H9 (cell line): ENCODE results near the gene TMEM270. TPM values are rescaled to one million over a fixed set of nuclear protein-coding genes. Genes with fewer than 3 reads are reported as not detected.
A peak's percentile ranks its signal among the peaks of the same experiment; 100 is the strongest.

Experiments
- DNase-seq: peaks from one replicate; pipeline ENCODE4 v3.0.0-alpha.2; 2017
- H2AFZ ChIP-seq: one replicate; pipeline ENCODE4 v1.6.1; 2013; ENCODE audit warnings: mild to moderate bottlenecking, low read length, control low read depth, moderate library complexity
- H2AK5ac ChIP-seq: 2 replicates; pipeline ENCODE4 v1.6.1; 2013; ENCODE audit warnings: low read length, control low read depth, mixed read lengths; ENCODE audit not compliant: insufficient read length
- H2BK120ac ChIP-seq: one replicate; pipeline ENCODE4 v1.6.1; 2013; ENCODE audit warnings: low read depth, mild to moderate bottlenecking, low read length, control low read depth, inconsistent platforms; ENCODE audit not compliant: poor library complexity, severe bottlenecking
- H2BK12ac ChIP-seq: 2 replicates; pipeline ENCODE4 v1.6.1; 2013; ENCODE audit warnings: low read length, control low read depth, mixed read lengths, low read depth; ENCODE audit not compliant: insufficient read length
- H2BK15ac ChIP-seq: 2 replicates; pipeline ENCODE4 v1.6.1; 2013; ENCODE audit warnings: low read depth, low read length, control low read depth
- H2BK20ac ChIP-seq: one replicate; pipeline ENCODE4 v1.6.1; 2013; ENCODE audit warnings: low read depth, mild to moderate bottlenecking, low read length, control low read depth, inconsistent platforms; ENCODE audit not compliant: poor library complexity, severe bottlenecking
- H2BK5ac ChIP-seq: 2 replicates; pipeline ENCODE4 v1.6.1; 2013; ENCODE audit warnings: low read length, control low read depth, mixed read lengths; ENCODE audit not compliant: insufficient read length
- H3K14ac ChIP-seq: 2 replicates; pipeline ENCODE4 v1.6.1; 2013; ENCODE audit warnings: low read length, control low read depth; ENCODE audit not compliant: insufficient read depth
- H3K18ac ChIP-seq: 2 replicates; pipeline ENCODE4 v1.6.1; 2013; ENCODE audit warnings: low read depth, mild to moderate bottlenecking, mixed read lengths, low read length, control low read depth; ENCODE audit not compliant: insufficient read length
- H3K23ac ChIP-seq: 2 replicates; pipeline ENCODE4 v1.6.1; 2013; ENCODE audit warnings: low read length, control low read depth, mixed read lengths, low read depth; ENCODE audit not compliant: insufficient read length
- H3K23me2 ChIP-seq: 2 replicates; pipeline ENCODE4 v1.6.1; 2013; ENCODE audit warnings: low read depth, mild to moderate bottlenecking, mixed read lengths, low read length, control low read depth; ENCODE audit not compliant: insufficient read length, poor library complexity, severe bottlenecking
- H3K27ac ChIP-seq: 2 replicates; pipeline ENCODE4 v1.5.1; 2013; ENCODE audit warnings: low read length, control low read depth, mixed read lengths, low read depth; ENCODE audit not compliant: insufficient read length
- H3K27me3 ChIP-seq: 2 replicates; pipeline ENCODE4 v1.6.1; 2013; ENCODE audit warnings: low read length, control low read depth, inconsistent platforms; ENCODE audit not compliant: insufficient read depth
- H3K4ac ChIP-seq: 2 replicates; pipeline ENCODE4 v1.6.1; 2013; ENCODE audit warnings: low read depth, mild to moderate bottlenecking, control low read depth, inconsistent platforms, low read length, moderate library complexity
- H3K4me1 ChIP-seq: 2 replicates; pipeline ENCODE4 v1.6.1; 2013; ENCODE audit warnings: low read length, control low read depth, inconsistent platforms; ENCODE audit not compliant: insufficient read depth
- H3K4me2 ChIP-seq: 2 replicates; pipeline ENCODE4 v1.6.1; 2013; ENCODE audit warnings: low read length, control low read depth, mixed read lengths; ENCODE audit not compliant: insufficient read length, insufficient read depth
- H3K56ac ChIP-seq: 2 replicates; pipeline ENCODE4 v1.6.1; 2013; ENCODE audit warnings: low read depth, mild to moderate bottlenecking, mixed read lengths, low read length, control low read depth; ENCODE audit not compliant: insufficient read length
- H3K79me1 ChIP-seq: 2 replicates; pipeline ENCODE4 v1.6.1; 2013; ENCODE audit warnings: low read depth, mild to moderate bottlenecking, moderate library complexity, low read length, control low read depth, inconsistent platforms; ENCODE audit not compliant: insufficient read depth, poor library complexity, severe bottlenecking
- H3K79me2 ChIP-seq: 2 replicates; pipeline ENCODE4 v1.6.1; 2013; ENCODE audit warnings: low read length, control low read depth, inconsistent platforms; ENCODE audit not compliant: insufficient read depth
- H3K9ac ChIP-seq: 2 replicates; pipeline ENCODE4 v1.6.1; 2013; ENCODE audit warnings: low read length, control low read depth, mixed read lengths; ENCODE audit not compliant: insufficient read length; ENCODE audit errors: extremely low read depth
- H3K9me3 ChIP-seq: one replicate; pipeline ENCODE4 v1.6.1; 2013; ENCODE audit warnings: low read depth, low read length, inconsistent platforms; ENCODE audit not compliant: control insufficient read depth
- H3T11ph ChIP-seq: one replicate; pipeline ENCODE4 v1.6.1; 2013; ENCODE audit warnings: mild to moderate bottlenecking, low read length, control low read depth, inconsistent platforms
- H4K20me1 ChIP-seq: one replicate; pipeline ENCODE4 v1.6.1; 2013; ENCODE audit not compliant: control insufficient read depth, insufficient read length, insufficient read depth
- H4K5ac ChIP-seq: 2 replicates; pipeline ENCODE4 v1.6.1; 2013; ENCODE audit warnings: low read depth, mild to moderate bottlenecking, mixed read lengths, low read length, control low read depth; ENCODE audit not compliant: insufficient read length
- H4K8ac ChIP-seq: replicated peaks from 2 replicates; pipeline ENCODE4 v1.6.1; 2013; ENCODE audit warnings: low read length, control low read depth, mixed read lengths, low read depth; ENCODE audit not compliant: insufficient read length
- H4K91ac ChIP-seq: 2 replicates; pipeline ENCODE4 v1.6.1; 2013; ENCODE audit warnings: low read depth, mild to moderate bottlenecking, moderate library complexity, mixed read lengths, low read length, control low read depth; ENCODE audit not compliant: insufficient read length
- H3K27ac Mint-ChIP-seq, 3 experiments: 2 replicates in 2 of 3; 3 replicates in 1 of 3; pipeline ENCODE4 v1.8.0; 2020 to 2021; ENCODE audit warnings: mixed read lengths in 3 of 3, mild to moderate bottlenecking in 1 of 3, moderate library complexity in 1 of 3
- H3K27me3 Mint-ChIP-seq: 2 replicates; pipeline ENCODE4 v1.8.0; 2021; ENCODE audit warnings: low read depth, mild to moderate bottlenecking, moderate library complexity, mixed read lengths
- H3K36me3 Mint-ChIP-seq, 3 experiments: 2 replicates in 2 of 3; 3 replicates in 1 of 3; pipeline ENCODE4 v1.8.0; 2020 to 2021; ENCODE audit warnings: low read depth in 3 of 3, mixed read lengths in 3 of 3; ENCODE audit not compliant: insufficient read depth in 1 of 3
- H3K4me1 Mint-ChIP-seq, 2 experiments: 2 replicates each; pipeline ENCODE4 v1.8.0; 2020; ENCODE audit warnings: mixed read lengths in 2 of 2
- H3K4me3 Mint-ChIP-seq, 2 experiments: 2 replicates in 1 of 2; 3 replicates in 1 of 2; pipeline ENCODE4 v1.8.0; 2020 to 2021; ENCODE audit warnings: mild to moderate bottlenecking in 2 of 2, mixed read lengths in 2 of 2, moderate library complexity in 1 of 2
- H3K9me3 Mint-ChIP-seq, 2 experiments: 2 replicates in 1 of 2; 3 replicates in 1 of 2; pipeline ENCODE4 v1.8.0; 2020; ENCODE audit warnings: mild to moderate bottlenecking in 2 of 2, mixed read lengths in 2 of 2, moderate library complexity in 1 of 2
- CTCF ChIP-seq: fragments of 200-600 bp; sonication (generic); conservative IDR thresholded peaks from 3 replicates; pipeline ENCODE4 v1.8.0; 2021; ENCODE audit warnings: antibody characterized with exemption, mild to moderate bottlenecking
- WGBS: extraction: QIAGEN DNeasy Blood & Tissue Kit; methylation state at CpG from one replicate; pipeline ENCODE4 v1.1.7; 2013; ENCODE audit warnings: missing lambda C conversion rate, low lambda C conversion rate, mixed read lengths; ENCODE audit not compliant: insufficient read length; ENCODE audit errors: extremely low coverage; 5-methylcytosine and 5-hydroxymethylcytosine counted together
- total RNA-seq: library from RNA; stranded (reverse); gene quantifications from 2 replicates; pipeline ENCODE4 v1.2.1, GENCODE V29; 2021

TMEM270 gene
- total RNA-seq, 1 experiment from 2014 or later: not detected

GRCh38 chr7:73831834-73832651 is 28.9 kb upstream of the TMEM270 start:
- Histone ChIP-seq H2BK15ac (no peak overlapping the region), H3K56ac (no peak overlapping the region), H3K4me1 (peaks cover 17% of the 10 kb centered on the region), H4K20me1 (no peaks in the 10 kb centered on the region), H4K5ac (peak overlapping the region; percentile 60), H2BK120ac (no peak overlapping the region), H3K14ac (peak overlapping the region; percentile 40), H3K9ac (peak overlapping the region; percentile 70), H4K8ac (no peak overlapping the region), H3K18ac (peak overlapping the region; percentile 82), H2BK20ac (no peak overlapping the region), H2AK5ac (no peak overlapping the region), H3K23ac (no peak overlapping the region), H3K9me3 (no peaks in the 10 kb centered on the region), H3K27me3 (no peaks in the 10 kb centered on the region), H3K23me2 (peaks cover 9% of the 10 kb centered on the region), H3K4me2 (peak overlapping the region; percentile 50), H3K79me1 (no peaks in the 10 kb centered on the region), H2BK12ac (peak overlapping the region; percentile 43), H4K91ac (peak overlapping the region; percentile 61), H3K27ac (peak overlapping the region; percentile 63), H3T11ph (no peak overlapping the region), H2AFZ (no peak overlapping the region), H3K4ac (peak overlapping the region; percentile 31), H2BK5ac (peak overlapping the region; percentile 2), H3K79me2 (no peaks in the 10 kb centered on the region)
- H3K9me3 Mint-ChIP-seq: peaks cover 0 to 4% of the 10 kb centered on the region in 2 experiments; a peak in 3 of 5 replicates
- H3K4me1 Mint-ChIP-seq: peaks cover 59 to 66% of the 10 kb centered on the region in 2 experiments
- TF ChIP-seq CTCF: no peak
- WGBS: no CpG with 5 or more reads among the region's 16 CpGs
- peak overlapping the region; percentile 80 to 99 (median 96); a peak in 6 of 7 replicates for H3K27ac Mint-ChIP-seq
- H3K36me3 Mint-ChIP-seq: peaks cover 2 to 7% (median 5%) of the 10 kb centered on the region in 3 experiments; a peak in 4 of 7 replicates
- peaks cover 9% of the 10 kb centered on the region; the same call in 1 of the 2 replicates for H3K27me3 Mint-ChIP-seq
- peak overlapping the region; percentile 59 to 71 for H3K4me3 Mint-ChIP-seq
- DNase-seq: peak; percentile 95
